ENCODE measurements around the gene DET1. TPM values are rescaled to one million over a fixed set of nuclear protein-coding genes. Genes with fewer than 3 reads are reported as not detected.

Gene DET1
- polyA plus RNA-seq, 1 donor from 2014 or later, result 12.9 TPM

GRCh38 chr15:88504445-88504844 lies 42.0 kb downstream of the DET1 start:
- Histone ChIP-seq H3F3A (ENCODE audit: insufficient read depth, low read length, poor library complexity, severe bottlenecking) (no peaks in the 10 kb centered on the region), H2AFZ (ENCODE audit: low read depth, low read length) (no peak overlapping the region), H3K9me3 (ENCODE audit: low read length) (no peaks in the 10 kb centered on the region), H4K20me1 (ENCODE audit: insufficient read depth) (no peaks in the 10 kb centered on the region), H3K4me3 (ENCODE audit: low read length) (no peak overlapping the region), H3K27me3 (ENCODE audit: insufficient read depth, low read depth, low read length) (no peaks in the 10 kb centered on the region), H3K27ac (ENCODE audit: low read length) (no peak overlapping the region), H3K9me2 (ENCODE audit: insufficient read depth, low read length) (no peaks in the 10 kb centered on the region), H3K9ac (ENCODE audit: low read length) (no peak overlapping the region), H3K4me2 (ENCODE audit: low read length) (no peak overlapping the region), H3K36me3 (ENCODE audit: insufficient read depth, low read length) (no peaks in the 10 kb centered on the region), H3K79me2 (replicated peaks; ENCODE audit: insufficient read depth, low read length) (no peaks in the 10 kb centered on the region)
- TF ChIP-seq POLR2AphosphoS5 (IDR thresholded peaks at IDR 0.05), result no peak
- no peak for TF ChIP-seq TAF1 (IDR thresholded peaks at IDR 0.05; ENCODE audit: low read depth)
- TF ChIP-seq, protein P1, sequence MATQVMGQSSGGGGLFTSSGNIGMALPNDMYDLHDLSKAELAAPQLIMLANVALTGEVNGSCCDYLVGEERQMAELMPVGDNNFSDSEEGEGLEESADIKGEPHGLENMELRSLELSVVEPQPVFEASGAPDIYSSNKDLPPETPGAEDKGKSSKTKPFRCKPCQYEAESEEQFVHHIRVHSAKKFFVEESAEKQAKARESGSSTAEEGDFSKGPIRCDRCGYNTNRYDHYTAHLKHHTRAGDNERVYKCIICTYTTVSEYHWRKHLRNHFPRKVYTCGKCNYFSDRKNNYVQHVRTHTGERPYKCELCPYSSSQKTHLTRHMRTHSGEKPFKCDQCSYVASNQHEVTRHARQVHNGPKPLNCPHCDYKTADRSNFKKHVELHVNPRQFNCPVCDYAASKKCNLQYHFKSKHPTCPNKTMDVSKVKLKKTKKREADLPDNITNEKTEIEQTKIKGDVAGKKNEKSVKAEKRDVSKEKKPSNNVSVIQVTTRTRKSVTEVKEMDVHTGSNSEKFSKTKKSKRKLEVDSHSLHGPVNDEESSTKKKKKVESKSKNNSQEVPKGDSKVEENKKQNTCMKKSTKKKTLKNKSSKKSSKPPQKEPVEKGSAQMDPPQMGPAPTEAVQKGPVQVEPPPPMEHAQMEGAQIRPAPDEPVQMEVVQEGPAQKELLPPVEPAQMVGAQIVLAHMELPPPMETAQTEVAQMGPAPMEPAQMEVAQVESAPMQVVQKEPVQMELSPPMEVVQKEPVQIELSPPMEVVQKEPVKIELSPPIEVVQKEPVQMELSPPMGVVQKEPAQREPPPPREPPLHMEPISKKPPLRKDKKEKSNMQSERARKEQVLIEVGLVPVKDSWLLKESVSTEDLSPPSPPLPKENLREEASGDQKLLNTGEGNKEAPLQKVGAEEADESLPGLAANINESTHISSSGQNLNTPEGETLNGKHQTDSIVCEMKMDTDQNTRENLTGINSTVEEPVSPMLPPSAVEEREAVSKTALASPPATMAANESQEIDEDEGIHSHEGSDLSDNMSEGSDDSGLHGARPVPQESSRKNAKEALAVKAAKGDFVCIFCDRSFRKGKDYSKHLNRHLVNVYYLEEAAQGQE (IDR thresholded peaks at IDR 0.05; ENCODE audit: borderline replicate concordance), result no peak
- TF ChIP-seq EP300 (conservative IDR thresholded peaks at IDR 0.05; ENCODE audit: poor library complexity, severe bottlenecking), result no peak
- no peak for TF ChIP-seq CTCF (IDR thresholded peaks at IDR 0.05; ENCODE audit: poor library complexity, severe bottlenecking)
- no peak for TF ChIP-seq EZH2 (IDR thresholded peaks at IDR 0.05; ENCODE audit: borderline replicate concordance, insufficient read depth, low read length, poor library complexity, severe bottlenecking)
- TF ChIP-seq MXI1 (conservative IDR thresholded peaks at IDR 0.05; ENCODE audit: poor library complexity, severe bottlenecking), result no peak
- no peak for TF ChIP-seq RAD21 (conservative IDR thresholded peaks at IDR 0.05)
- no peak for TF ChIP-seq SMC3 (conservative IDR thresholded peaks at IDR 0.05; ENCODE audit: poor library complexity)

GRCh38 chr15:88498996-88499395 lies 47.5 kb downstream of the DET1 start:
- Histone ChIP-seq H3K9me3 (ENCODE audit: low read length) (no peaks in the 10 kb centered on the region), H3K27ac (ENCODE audit: low read length) (no peak overlapping the region), H3F3A (ENCODE audit: insufficient read depth, low read length, poor library complexity, severe bottlenecking) (no peaks in the 10 kb centered on the region), H3K4me2 (ENCODE audit: low read length) (no peak overlapping the region), H4K20me1 (ENCODE audit: insufficient read depth) (no peaks in the 10 kb centered on the region), H3K79me2 (replicated peaks; ENCODE audit: insufficient read depth, low read length) (no peaks in the 10 kb centered on the region), H2AFZ (ENCODE audit: low read depth, low read length) (no peak overlapping the region), H3K27me3 (ENCODE audit: insufficient read depth, low read depth, low read length) (no peaks in the 10 kb centered on the region), H3K4me3 (ENCODE audit: low read length) (no peak overlapping the region), H3K9ac (ENCODE audit: low read length) (no peak overlapping the region), H3K9me2 (ENCODE audit: insufficient read depth, low read length) (no peaks in the 10 kb centered on the region), H3K36me3 (ENCODE audit: insufficient read depth, low read length) (no peaks in the 10 kb centered on the region)
- TF ChIP-seq TAF1 (IDR thresholded peaks at IDR 0.05; ENCODE audit: low read depth), result no peak
- TF ChIP-seq, protein P1 (IDR thresholded peaks at IDR 0.05; ENCODE audit: borderline replicate concordance), result no peak
- TF ChIP-seq SMC3 (conservative IDR thresholded peaks at IDR 0.05; ENCODE audit: poor library complexity), result no peak
- TF ChIP-seq RAD21 (conservative IDR thresholded peaks at IDR 0.05), result no peak
- TF ChIP-seq MXI1 (conservative IDR thresholded peaks at IDR 0.05; ENCODE audit: poor library complexity, severe bottlenecking), result no peak
- TF ChIP-seq EP300 (conservative IDR thresholded peaks at IDR 0.05; ENCODE audit: poor library complexity, severe bottlenecking), result no peak
- TF ChIP-seq EZH2 (IDR thresholded peaks at IDR 0.05; ENCODE audit: borderline replicate concordance, insufficient read depth, low read length, poor library complexity, severe bottlenecking), result no peak
- TF ChIP-seq CTCF (IDR thresholded peaks at IDR 0.05; ENCODE audit: poor library complexity, severe bottlenecking), result no peak
- no peak for TF ChIP-seq POLR2AphosphoS5 (IDR thresholded peaks at IDR 0.05)

Data from neural cell (in vitro differentiated cells).